OCI-LY7 (cell line): ENCODE results near the gene TARDBP. TPM values are rescaled to one million over a fixed set of nuclear protein-coding genes. Genes with fewer than 3 reads are reported as not detected.
A peak's percentile ranks its signal among the peaks of the same experiment; 100 is the strongest.
"Not testable (repeated sequence)": the region's sequence is repeated elsewhere in the genome, so short reads cannot be mapped to it uniquely, and the experiment has no call there.

Experiments
- BruUV-seq: library from RNA; stranded (reverse); fragments of 400-500 nt; replicated peaks from 2 replicates; lab custom pipeline; 2021; lab: Mats Ljungman, UMichigan
- CTCF ChIA-PET: fragments of 300-600 bp; sonication (Branson Sonifier 250); formaldehyde crosslinking; loops from one replicate; lab custom pipeline; 2022; ENCODE audit warnings: antibody characterized with exemption; ENCODE audit not compliant: unreplicated experiment; lab: Charles Lee
- POLR2A ChIA-PET: fragments of 300-600 bp; sonication (Branson Sonifier 250); formaldehyde crosslinking; loops from one replicate; lab custom pipeline; 2022; ENCODE audit warnings: antibody characterized with exemption; lab: Charles Lee
- DNase-seq: peaks from one replicate; pipeline ENCODE4 v3.0.0-alpha.2; 2015; ENCODE audit warnings: low spot score
- H2AFZ ChIP-seq: fragments of 200-600 bp; sonication (generic), shearing (Covaris generic); 2 replicates; pipeline ENCODE4 v1.6.1; 2014; ENCODE audit warnings: mild to moderate bottlenecking, antibody characterized with exemption, low read length, moderate library complexity
- H3K27ac ChIP-seq: fragments of 200-600 bp; sonication (generic); 2 replicates; pipeline ENCODE4 v1.5.1; 2014; ENCODE audit warnings: mixed run types, low read depth, mild to moderate bottlenecking, moderate library complexity, low read length, inconsistent platforms; ENCODE audit not compliant: poor library complexity, severe bottlenecking
- H3K36me3 ChIP-seq: fragments of 200-600 bp; sonication (generic); 2 replicates; pipeline ENCODE4 v1.6.1; 2014; ENCODE audit warnings: mild to moderate bottlenecking, antibody characterized with exemption, low read length, moderate library complexity, mixed read lengths; ENCODE audit not compliant: insufficient read depth
- H3K4me1 ChIP-seq: fragments of 200-600 bp; sonication (generic); 2 replicates; pipeline ENCODE4 v1.5.1; 2014; ENCODE audit warnings: mild to moderate bottlenecking, low read length; ENCODE audit not compliant: insufficient read depth, poor library complexity, severe bottlenecking
- H3K4me2 ChIP-seq: fragments of 200-600 bp; sonication (generic); 2 replicates; pipeline ENCODE4 v1.6.1; 2014; ENCODE audit warnings: mild to moderate bottlenecking, low read length
- H3K4me3 ChIP-seq: fragments of 200-600 bp; sonication (generic); 2 replicates; pipeline ENCODE4 v1.5.1; 2014; ENCODE audit warnings: mild to moderate bottlenecking, low read depth, low read length; ENCODE audit not compliant: poor library complexity, severe bottlenecking
- H3K79me2 ChIP-seq: fragments of 200-600 bp; sonication (generic); 2 replicates; pipeline ENCODE4 v1.6.1; 2016; ENCODE audit warnings: low read depth, mild to moderate bottlenecking, low read length, moderate library complexity, mixed read lengths; ENCODE audit not compliant: insufficient read depth
- H3K9me2 ChIP-seq: fragments of 200-600 bp; sonication (generic); 2 replicates; pipeline ENCODE4 v1.6.1; 2016; ENCODE audit warnings: mild to moderate bottlenecking, low read length, mixed read lengths; ENCODE audit not compliant: insufficient read depth
- H3K9me3 ChIP-seq: fragments of 200-600 bp; sonication (generic); 2 replicates; pipeline ENCODE4 v1.6.1; 2014; ENCODE audit warnings: mild to moderate bottlenecking, mixed run types, low read length, mixed read lengths
- H4K20me1 ChIP-seq: fragments of 200-600 bp; sonication (generic); 2 replicates; pipeline ENCODE4 v1.6.1; 2014; ENCODE audit warnings: mild to moderate bottlenecking, antibody characterized with exemption, low read length, moderate library complexity, mixed read lengths; ENCODE audit not compliant: insufficient read depth
- CTCF ChIP-seq: fragments of 200-600 bp; sonication (generic); conservative IDR thresholded peaks from 2 replicates; pipeline ENCODE4 v1.5.1; 2014; ENCODE audit warnings: mild to moderate bottlenecking, antibody characterized with exemption, low read length, moderate library complexity, mixed read lengths
- EZH2phosphoT487 ChIP-seq: fragments of 200-600 bp; sonication (generic); IDR thresholded peaks from 2 replicates; pipeline ENCODE4 v1.6.1; 2018; ENCODE audit warnings: low read depth, borderline replicate concordance, mild to moderate bottlenecking, mixed run types, antibody characterized with exemption, low read length, moderate library complexity, mixed read lengths
- intact Hi-C: fragments of 100-400 bp; cut with micrococcal nuclease; formaldehyde crosslinking; loops from one replicate; pipeline ENCODE4 v1.10.0; 2022; ENCODE audit not compliant: unreplicated experiment
- total RNA-seq, 2 experiments: library from RNA; depleted of rRNA in 1 of 2; stranded (reverse); fragments of >200 nt in 1 of 2; shearing (Covaris generic) in 1 of 2; gene quantifications; 2 replicates each; pipeline ENCODE4 v1.2.3, GENCODE V29; 2014 to 2022

The TARDBP gene
- total RNA-seq, 2 experiments from 2014 or later, result 145 to 277 TPM

GRCh38 chr1:10996100-10996499 is 16.4 kb upstream of the TARDBP start:
- Histone ChIP-seq H3K4me1 (no peaks in the 10 kb centered on the region), H4K20me1 (no peaks in the 10 kb centered on the region), H3K4me2 (no peak overlapping the region), H3K27ac (no peak overlapping the region), H3K9me2 (no peaks in the 10 kb centered on the region), H3K9me3 (peaks cover 6% of the 10 kb centered on the region; the same call in 1 of the 2 replicates), H2AFZ (no peak overlapping the region), H3K79me2 (no peaks in the 10 kb centered on the region), H3K4me3 (no peak overlapping the region), H3K36me3 (no peaks in the 10 kb centered on the region)
- intact Hi-C loops, result no loop called here
- TF ChIP-seq CTCF (no peak), EZH2phosphoT487 (no peak)
- DNase-seq, result no peak
- CTCF ChIA-PET, result no interaction called here
- no TSS peak for BruUV-seq
- POLR2A ChIA-PET, result no interaction called here

GRCh38 chr1:11000526-11000925 is 11.9 kb upstream of the TARDBP start:
- DNase-seq, result no peak
- Histone ChIP-seq H3K4me1 (no peaks in the 10 kb centered on the region), H3K9me2 (no peaks in the 10 kb centered on the region), H3K4me2 (no peak overlapping the region), H3K9me3 (peaks cover 6% of the 10 kb centered on the region; the same call in 1 of the 2 replicates), H3K79me2 (no peaks in the 10 kb centered on the region), H3K27ac (no peak overlapping the region), H3K4me3 (no peak overlapping the region), H3K36me3 (no peaks in the 10 kb centered on the region), H2AFZ (no peak overlapping the region), H4K20me1 (no peaks in the 10 kb centered on the region)
- CTCF ChIA-PET, result no interaction called here
- TF ChIP-seq EZH2phosphoT487 (no peak), CTCF (no peak)
- no TSS peak for BruUV-seq
- intact Hi-C loops, result no loop called here
- POLR2A ChIA-PET, result interaction anchor here (0.5 to 0.7 kb wide), 2 partner anchors 150 to 1240 kb away, joined by 3 read pairs; no protein-coding TSS in a partner anchor

GRCh38 chr1:11013160-11013531 is 692 bp downstream of the TARDBP start:
- H3K27ac ChIP-seq, result peak overlapping the region; percentile 71
- no peaks in the 10 kb centered on the region for H3K9me3 ChIP-seq
- no TSS peak for BruUV-seq
- peaks cover 49% of the 10 kb centered on the region for H3K79me2 ChIP-seq
- H3K4me1 ChIP-seq, result peaks cover 18% of the 10 kb centered on the region
- ChIA-PET POLR2A (no interaction called here), CTCF (no interaction called here)
- no peak overlapping the region for H2AFZ ChIP-seq
- peaks cover 49% of the 10 kb centered on the region for H3K36me3 ChIP-seq
- intact Hi-C loops, result no loop called here
- TF ChIP-seq EZH2phosphoT487 (no peak), CTCF (no peak)
- H3K9me2 ChIP-seq, result no peaks in the 10 kb centered on the region
- H4K20me1 ChIP-seq, result peaks cover 25% of the 10 kb centered on the region
- peak overlapping the region; percentile 95 for H3K4me2 ChIP-seq
- no peak for DNase-seq
- peak overlapping the region; percentile 79 for H3K4me3 ChIP-seq

- peaks cover 39% of the 10 kb centered on the region for H3K79me2 ChIP-seq
- H4K20me1 ChIP-seq, result peaks cover 24% of the 10 kb centered on the region
These were observed 6.9 kb downstream of the TARDBP start for GRCh38 chr1:11019358-11019757.

More at GRCh38 chr1:11019358-11019757, 6.9 kb downstream of the TARDBP start:
- H3K9me3 ChIP-seq, H3K4me1 ChIP-seq, H2AFZ ChIP-seq, H3K4me2 ChIP-seq, intact Hi-C loops, H3K4me3 ChIP-seq, H3K9me2 ChIP-seq, BruUV-seq, H3K27ac ChIP-seq, POLR2A ChIA-PET, DNase-seq: not testable (repeated sequence)
- CTCF ChIA-PET, result interaction anchor here (0.6 kb wide), 1 partner anchor 248 kb away, joined by 3 read pairs; no protein-coding TSS in a partner anchor
- H3K36me3 ChIP-seq, result peaks cover 96% of the 10 kb centered on the region
